Keratinocyte (primary cell): ENCODE data around the gene HIPK4. TPM values are rescaled to one million over a fixed set of nuclear protein-coding genes. Genes with fewer than 3 reads are reported as not detected.

Experiments used
- DNase-seq: peaks from one replicate; pipeline ENCODE4 v3.0.0-alpha.2; 2011; ENCODE audit warnings: low read depth, missing footprints, low spot score
- FAIRE-seq: peaks from 2 replicates; lab custom pipeline; 2011; peaks lifted over from hg19 to GRCh38; lab: Jason Lieb, UNC
- H2AFZ ChIP-seq: 2 replicates; pipeline ENCODE4 v1.6.0; 2012; ENCODE audit warnings: low read length, control low read depth, inconsistent platforms; ENCODE audit not compliant: control insufficient read depth
- H3K27ac ChIP-seq: 2 replicates; pipeline ENCODE4 v1.5.1; 2011; ENCODE audit warnings: low read length; ENCODE audit not compliant: control insufficient read depth, insufficient read depth
- H3K27me3 ChIP-seq: 3 replicates; pipeline ENCODE4 v1.6.0; 2011; ENCODE audit warnings: low read length; ENCODE audit not compliant: control insufficient read depth, insufficient read depth; ENCODE audit errors: extremely low read depth
- H3K36me3 ChIP-seq, 2 experiments: 2 replicates in 1 of 2; 3 replicates in 1 of 2; pipeline ENCODE4 v1.5.1; 2011; ENCODE audit warnings: low read length in 2 of 2, mild to moderate bottlenecking in 1 of 2; ENCODE audit not compliant: control insufficient read depth in 2 of 2, insufficient read depth in 2 of 2; ENCODE audit errors: extremely low read depth in 1 of 2
- H3K4me1 ChIP-seq: 3 replicates; pipeline ENCODE4 v1.5.1; 2011; ENCODE audit warnings: low read length; ENCODE audit not compliant: control insufficient read depth, insufficient read depth; ENCODE audit errors: extremely low read depth
- H3K4me2 ChIP-seq: 3 replicates; pipeline ENCODE4 v1.6.0; 2011; ENCODE audit warnings: low read depth, low read length; ENCODE audit not compliant: control insufficient read depth, insufficient read depth; ENCODE audit errors: extremely low read depth
- H3K4me3 ChIP-seq, 3 experiments: fragments of 200-600 bp in 1 of 3; sonication (generic) in 1 of 3; 2 replicates in 2 of 3; 3 replicates in 1 of 3; pipeline ENCODE4 v1.5.1; 2011 to 2016; ENCODE audit warnings: low read length in 3 of 3, mild to moderate bottlenecking in 3 of 3, control low read depth in 2 of 3, inconsistent platforms in 1 of 3, low read depth in 1 of 3, mixed read lengths in 1 of 3, mixed run types in 1 of 3, moderate library complexity in 1 of 3; ENCODE audit not compliant: control insufficient read depth in 2 of 3, insufficient read depth in 2 of 3; ENCODE audit errors: extremely low read depth in 1 of 3
- H3K79me2 ChIP-seq: 2 replicates; pipeline ENCODE4 v1.6.0; 2012; ENCODE audit warnings: low read length; ENCODE audit not compliant: control insufficient read depth, insufficient read depth
- H3K9ac ChIP-seq: 3 replicates; pipeline ENCODE4 v1.6.0; 2011; ENCODE audit warnings: low read length; ENCODE audit not compliant: control insufficient read depth, insufficient read depth; ENCODE audit errors: extremely low read depth
- H3K9me1 ChIP-seq: 3 replicates; pipeline ENCODE4 v1.6.0; 2011; ENCODE audit warnings: low read length; ENCODE audit not compliant: control insufficient read depth, insufficient read depth; ENCODE audit errors: extremely low read depth
- H3K9me3 ChIP-seq: 2 replicates; pipeline ENCODE4 v1.5.1; 2012; ENCODE audit warnings: low read depth, low read length; ENCODE audit not compliant: control insufficient read depth
- H4K20me1 ChIP-seq: 3 replicates; pipeline ENCODE4 v1.6.0; 2011; ENCODE audit warnings: low read length; ENCODE audit not compliant: control insufficient read depth, insufficient read depth; ENCODE audit errors: extremely low read depth
- EZH2 ChIP-seq: IDR thresholded peaks from one replicate; pipeline ENCODE4 v1.6.1; 2012; ENCODE audit warnings: inconsistent platforms, mild to moderate bottlenecking, low read length, moderate library complexity
- dilution Hi-C: fragments of 300-500 bp; cut with MboI; formaldehyde crosslinking; loops from one replicate; pipeline ENCODE4 v1.7.0; 2020; ENCODE audit warnings: low sequenced_read_pairs; ENCODE audit not compliant: extremely low pct_ligation_motif_present
- polyA plus RNA-seq, 5 experiments: library from polyadenylated mRNA; depleted of rRNA in 3 of 5; stranded (reverse) in 3 of 5; stranded (forward) in 1 of 5; unstranded in 1 of 5; fragments of >200 nt; gene quantifications; 1 replicate in 1 of 5; 2 replicates in 3 of 5; 3 replicates in 1 of 5; pipeline versions ENCODE4 v1.2.1 to v1.2.3, GENCODE V29; 2011 to 2012; ENCODE audit warnings: missing spikeins in 2 of 5, low read depth in 1 of 5, low replicate concordance in 1 of 5
- TF ChIP-seq, protein P1 (sequence below), 3 experiments: IDR thresholded peaks in 1 of 3; conservative IDR thresholded peaks in 1 of 3; optimal IDR thresholded peaks in 1 of 3; 2 replicates in 2 of 3; 3 replicates in 1 of 3; pipeline versions ENCODE3 to v1.5.1; 2011; ENCODE audit warnings: low read length in 3 of 3, mild to moderate bottlenecking in 3 of 3, moderate library complexity in 2 of 3, control low read depth in 1 of 3, inconsistent platforms in 1 of 3; ENCODE audit not compliant: insufficient read depth in 2 of 3; ENCODE audit errors: extremely low read depth in 1 of 3

The HIPK4 gene
- polyA plus RNA-seq, 1 donor (not counting 4 experiments of a cell fraction or from before 2014, with no cell fraction given) = 0.03 TPM

GRCh38 chr19:40379446-40380198 lies 10.4 kb downstream of the HIPK4 start:
- DNase-seq (no peak), FAIRE-seq (no peak)
- H3K9me3 ChIP-seq = no peaks in the 10 kb centered on the region
- no peak overlapping the region for H3K9ac ChIP-seq
- no peak overlapping the region for H3K4me3 ChIP-seq
- peaks cover 0 to 7% of the 10 kb centered on the region in 2 experiments for H3K36me3 ChIP-seq
- no peak for TF ChIP-seq EZH2
- TF ChIP-seq, protein P1, sequence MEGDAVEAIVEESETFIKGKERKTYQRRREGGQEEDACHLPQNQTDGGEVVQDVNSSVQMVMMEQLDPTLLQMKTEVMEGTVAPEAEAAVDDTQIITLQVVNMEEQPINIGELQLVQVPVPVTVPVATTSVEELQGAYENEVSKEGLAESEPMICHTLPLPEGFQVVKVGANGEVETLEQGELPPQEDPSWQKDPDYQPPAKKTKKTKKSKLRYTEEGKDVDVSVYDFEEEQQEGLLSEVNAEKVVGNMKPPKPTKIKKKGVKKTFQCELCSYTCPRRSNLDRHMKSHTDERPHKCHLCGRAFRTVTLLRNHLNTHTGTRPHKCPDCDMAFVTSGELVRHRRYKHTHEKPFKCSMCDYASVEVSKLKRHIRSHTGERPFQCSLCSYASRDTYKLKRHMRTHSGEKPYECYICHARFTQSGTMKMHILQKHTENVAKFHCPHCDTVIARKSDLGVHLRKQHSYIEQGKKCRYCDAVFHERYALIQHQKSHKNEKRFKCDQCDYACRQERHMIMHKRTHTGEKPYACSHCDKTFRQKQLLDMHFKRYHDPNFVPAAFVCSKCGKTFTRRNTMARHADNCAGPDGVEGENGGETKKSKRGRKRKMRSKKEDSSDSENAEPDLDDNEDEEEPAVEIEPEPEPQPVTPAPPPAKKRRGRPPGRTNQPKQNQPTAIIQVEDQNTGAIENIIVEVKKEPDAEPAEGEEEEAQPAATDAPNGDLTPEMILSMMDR (optimal IDR thresholded peaks at IDR 0.05 in 1 of 3, IDR thresholded peaks at IDR 0.05 in 1 of 3, conservative IDR thresholded peaks at IDR 0.05 in 1 of 3; ENCODE audit: extremely low read depth in 1 of 3, insufficient read depth in 2 of 3, low read length in 3 of 3) = no peak
- no peak overlapping the region for H3K27ac ChIP-seq
- no peaks in the 10 kb centered on the region for H3K4me1 ChIP-seq
- H3K27me3 ChIP-seq = no peaks in the 10 kb centered on the region
- H3K4me2 ChIP-seq = no peak overlapping the region
- dilution Hi-C loops = no loop called here
- no peak overlapping the region for H2AFZ ChIP-seq
- H3K9me1 ChIP-seq = no peaks in the 10 kb centered on the region
- H4K20me1 ChIP-seq = no peaks in the 10 kb centered on the region
- no peaks in the 10 kb centered on the region for H3K79me2 ChIP-seq

GRCh38 chr19:40378509-40378908 lies 11.5 kb downstream of the HIPK4 start:
- dilution Hi-C loops = no loop called here

More at GRCh38 chr19:40378509-40378908, 11.5 kb downstream of the HIPK4 start:
- no peaks in the 10 kb centered on the region for H3K9me3 ChIP-seq
- no peaks in the 10 kb centered on the region for H4K20me1 ChIP-seq
- no peaks in the 10 kb centered on the region for H3K27me3 ChIP-seq
- no peak overlapping the region for H2AFZ ChIP-seq
- peaks cover 4 to 10% of the 10 kb centered on the region in 2 experiments for H3K36me3 ChIP-seq
- no peaks in the 10 kb centered on the region for H3K79me2 ChIP-seq
- no peak overlapping the region for H3K4me3 ChIP-seq
- H3K4me2 ChIP-seq = no peak overlapping the region
- no peak for TF ChIP-seq EZH2
- TF ChIP-seq, protein P1 (optimal IDR thresholded peaks at IDR 0.05 in 1 of 3, IDR thresholded peaks at IDR 0.05 in 1 of 3, conservative IDR thresholded peaks at IDR 0.05 in 1 of 3; ENCODE audit: extremely low read depth in 1 of 3, insufficient read depth in 2 of 3, low read length in 3 of 3) = peak in 1 of 3 experiments; percentile 55
- H3K4me1 ChIP-seq = no peaks in the 10 kb centered on the region
- no peak for FAIRE-seq
- H3K9me1 ChIP-seq = no peaks in the 10 kb centered on the region
- no peak overlapping the region for H3K9ac ChIP-seq
- DNase-seq = no peak
- no peak overlapping the region for H3K27ac ChIP-seq
